ENCODE results near the gene PPWD1. TPM values are rescaled to one million over a fixed set of nuclear protein-coding genes. Genes with fewer than 3 reads are reported as not detected.
"Not testable (repeated sequence)": the region's sequence is repeated elsewhere in the genome, so short reads cannot be mapped to it uniquely, and the experiment has no call there.

Gene PPWD1
- polyA plus RNA-seq, 3 donors, result 7.7 to 23.9 (median 12.3) TPM

- DNase-seq, result no peak
- H3K36me3 ChIP-seq (replicated peaks in 1 of 2; ENCODE audit: control insufficient read depth in 1 of 2, insufficient read depth in 2 of 2, low read length in 2 of 2), result peaks cover 93 to 100% of the 10 kb centered on the region in 2 donors
- no peak overlapping the region for H3K27ac Mint-ChIP-seq
Observed at GRCh38 chr5:65588694-65589093, 25.6 kb downstream of the PPWD1 start.

GRCh38 chr5:65601761-65602160 lies 38.7 kb downstream of the PPWD1 start:
- peaks cover 9 to 10% of the 10 kb centered on the region in 2 donors for H3K9me3 ChIP-seq (replicated peaks in 1 of 2; ENCODE audit: control insufficient read depth in 1 of 2, insufficient read depth in 1 of 2, low read length in 2 of 2)
- Mint-ChIP-seq H3K36me3 (peaks cover 81 to 90% of the 10 kb centered on the region in 2 donors), H3K9me3 (peaks cover 1 to 20% (median 15%) of the 10 kb centered on the region in 7 donors)
- peaks cover 75 to 99% of the 10 kb centered on the region in 2 donors for H3K36me3 ChIP-seq (replicated peaks in 1 of 2; ENCODE audit: control insufficient read depth in 1 of 2, insufficient read depth in 2 of 2, low read length in 2 of 2)
- H3K27me3 Mint-ChIP-seq (ENCODE audit: low read depth in 3 of 3); intact Hi-C loops (cut with micrococcal nuclease); H3K27me3 ChIP-seq (ENCODE audit: control insufficient read depth in 2 of 2, insufficient read depth in 2 of 2, low read length in 2 of 2); H3K27ac Mint-ChIP-seq; H3K4me3 Mint-ChIP-seq; H3K4me1 Mint-ChIP-seq; H3K4me2 ChIP-seq (replicated peaks; ENCODE audit: extremely low read depth, low read length, poor library complexity, severe bottlenecking); H3K9ac ChIP-seq (ENCODE audit: insufficient read depth, low read length, poor library complexity, severe bottlenecking); H3K79me2 ChIP-seq (ENCODE audit: insufficient read depth, low read length); H4K20me1 ChIP-seq (ENCODE audit: insufficient read depth, low read length); H2AFZ ChIP-seq (ENCODE audit: insufficient read depth, low read depth, low read length, poor library complexity, severe bottlenecking); H3K4me3 ChIP-seq (replicated peaks in 1 of 3; ENCODE audit: low read depth in 2 of 3, low read length in 3 of 3); DNase-seq; H3K4me1 ChIP-seq (ENCODE audit: control insufficient read depth in 1 of 2, insufficient read depth in 2 of 2, low read length in 2 of 2); H3K27ac ChIP-seq (ENCODE audit: low read depth in 1 of 2, low read length in 2 of 2): not testable (repeated sequence)
- 90% methylated on average over 1 of the region's 1 CpG for WGBS (ENCODE audit: insufficient coverage)

More at GRCh38 chr5:65588694-65589093, 25.6 kb downstream of the PPWD1 start:
- Histone ChIP-seq H4K20me1 (ENCODE audit: insufficient read depth, low read length) (no peaks in the 10 kb centered on the region), H3K79me2 (ENCODE audit: insufficient read depth, low read length) (no peaks in the 10 kb centered on the region), H3K4me3 (replicated peaks in 1 of 3; ENCODE audit: low read depth in 2 of 3, low read length in 3 of 3) (no peak overlapping the region), H3K27me3 (ENCODE audit: control insufficient read depth in 2 of 2, insufficient read depth in 2 of 2, low read length in 2 of 2) (no peaks in the 10 kb centered on the region), H3K27ac (ENCODE audit: low read depth in 1 of 2, low read length in 2 of 2) (no peak overlapping the region), H3K9ac (ENCODE audit: insufficient read depth, low read length, poor library complexity, severe bottlenecking) (no peak overlapping the region), H3K4me1 (ENCODE audit: control insufficient read depth in 1 of 2, insufficient read depth in 2 of 2, low read length in 2 of 2) (no peaks in the 10 kb centered on the region), H3K9me3 (replicated peaks in 1 of 2; ENCODE audit: control insufficient read depth in 1 of 2, insufficient read depth in 1 of 2, low read length in 2 of 2) (no peaks in the 10 kb centered on the region), H2AFZ (ENCODE audit: insufficient read depth, low read depth, low read length, poor library complexity, severe bottlenecking) (no peak overlapping the region), H3K4me2 (replicated peaks; ENCODE audit: extremely low read depth, low read length, poor library complexity, severe bottlenecking) (no peak overlapping the region)
- H3K9me3 Mint-ChIP-seq, result no peaks in the 10 kb centered on the region
- H3K27me3 Mint-ChIP-seq (ENCODE audit: low read depth in 3 of 3), result no peaks in the 10 kb centered on the region
- no peak overlapping the region for H3K4me3 Mint-ChIP-seq
- TF ChIP-seq CTCF (IDR thresholded peaks at IDR 0.05), result no peak
- peaks cover 61 to 62% of the 10 kb centered on the region in 2 donors for H3K36me3 Mint-ChIP-seq
- WGBS (ENCODE audit: insufficient coverage), result no CpG with 5 or more reads among the region's 2 CpGs
- no peaks in the 10 kb centered on the region for H3K4me1 Mint-ChIP-seq
- intact Hi-C loops (cut with micrococcal nuclease), result no loop called here

All from CD14-positive monocyte (primary cell).